B cell (primary cell): Measurements from ENCODE around the gene PPARD. TPM values are rescaled to one million over a fixed set of nuclear protein-coding genes. Genes with fewer than 3 reads are reported as not detected.

Experiments
- ATAC-seq: fragments of 200-7000 bp; cut with Tn5 transposase; one replicate; pipeline ENCODE4 v1.10.0; 2021; ENCODE audit warnings: low read depth, mild to moderate bottlenecking, moderate number of reproducible peaks, moderate library complexity
- CTCF ChIA-PET: fragments of 350-600 bp; sonication (Branson Sonifier 250); formaldehyde crosslinking; loops from one replicate; lab custom pipeline; 2021; ENCODE audit warnings: antibody characterized with exemption, inconsistent platforms; lab: Charles Lee
- POLR2A ChIA-PET: fragments of 350-600 bp; sonication (Branson Sonifier 250); formaldehyde crosslinking; loops from one replicate; lab custom pipeline; 2021; ENCODE audit warnings: antibody characterized with exemption; lab: Charles Lee
- DNase-seq: peaks from one replicate; pipeline ENCODE4 v3.0.0; 2013
- H2AFZ ChIP-seq: 2 replicates; pipeline ENCODE4 v1.6.1; 2012; ENCODE audit warnings: mild to moderate bottlenecking, low read depth, low read length; ENCODE audit not compliant: insufficient read depth, poor library complexity, severe bottlenecking
- H3K27ac ChIP-seq, 2 donors: 1 replicate in 1 of 2; 2 replicates in 1 of 2; pipeline ENCODE4 v1.5.1; 2012 to 2013; ENCODE audit warnings: low read length in 2 of 2, mild to moderate bottlenecking in 2 of 2, moderate library complexity in 1 of 2
- H3K27me3 ChIP-seq, 4 experiments: fragments of 200-600 bp in 1 of 4; sonication (generic) in 1 of 4; replicated peaks in 1 of 4; 1 replicate in 2 of 4; 2 replicates in 2 of 4; pipeline versions ENCODE4 v1.6.1 to v1.7.0; 2013 to 2016; ENCODE audit warnings: low read length in 3 of 4, mild to moderate bottlenecking in 2 of 4, mixed read lengths in 1 of 4, moderate library complexity in 1 of 4; ENCODE audit not compliant: insufficient read depth in 4 of 4, control insufficient read depth in 3 of 4; ENCODE audit errors: control extremely low read depth in 1 of 4
- H3K36me3 ChIP-seq, 2 experiments: replicated peaks in 1 of 2; 1 replicate in 1 of 2; 2 replicates in 1 of 2; pipeline versions ENCODE4 v1.6.1 to v1.7.1; 2013; ENCODE audit warnings: low read length in 1 of 2; ENCODE audit not compliant: insufficient read depth in 2 of 2, control insufficient read depth in 1 of 2; ENCODE audit errors: control extremely low read depth in 1 of 2, extremely low read depth in 1 of 2
- H3K4me1 ChIP-seq, 2 donors: fragments of 200-600 bp in 1 of 2; sonication (generic) in 1 of 2; 1 replicate in 1 of 2; 2 replicates in 1 of 2; pipeline versions ENCODE4 v1.5.1 to v1.6.1; 2013 to 2017; ENCODE audit warnings: low read length in 2 of 2; ENCODE audit not compliant: control insufficient read depth in 2 of 2, insufficient read depth in 2 of 2
- H3K4me2 ChIP-seq: replicated peaks from 2 replicates; pipeline ENCODE3; 2012; ENCODE audit warnings: mild to moderate bottlenecking, low read depth, low read length; ENCODE audit not compliant: poor library complexity, severe bottlenecking
- H3K4me3 ChIP-seq, 5 experiments: fragments of 200-600 bp in 1 of 5; sonication (generic) in 1 of 5; 1 replicate in 3 of 5; 2 replicates in 2 of 5; pipeline versions ENCODE4 v1.5.1 to v1.7.0; 2011 to 2016; ENCODE audit warnings: low read length in 4 of 5, mild to moderate bottlenecking in 4 of 5, low read depth in 2 of 5, control low read depth in 1 of 5, moderate library complexity in 1 of 5; ENCODE audit not compliant: insufficient read depth in 1 of 5; ENCODE audit errors: control extremely low read depth in 1 of 5, extremely low read depth in 1 of 5
- H3K79me2 ChIP-seq: fragments of 200-600 bp; sonication (generic); one replicate; pipeline ENCODE4 v1.6.0; 2016; ENCODE audit warnings: low read length; ENCODE audit not compliant: control insufficient read depth, insufficient read depth
- H3K9ac ChIP-seq: fragments of 200-600 bp; sonication (generic); 2 replicates; pipeline ENCODE4 v1.6.1; 2017; ENCODE audit warnings: mild to moderate bottlenecking, low read length, moderate library complexity
- H3K9me3 ChIP-seq, 3 donors: one replicate each; pipeline versions ENCODE4 v1.6.1 to v1.7.1; 2013; ENCODE audit warnings: low read length in 2 of 3; ENCODE audit not compliant: control insufficient read depth in 2 of 3, insufficient read depth in 1 of 3; ENCODE audit errors: control extremely low read depth in 1 of 3
- H4K20me1 ChIP-seq: 2 replicates; pipeline ENCODE4 v1.6.0; 2012; ENCODE audit warnings: mild to moderate bottlenecking, low read length; ENCODE audit not compliant: insufficient read depth, control insufficient read depth, poor library complexity, severe bottlenecking
- H3K27ac Mint-ChIP-seq: one replicate; pipeline ENCODE4 v1.8.0; 2021; ENCODE audit warnings: mixed read lengths
- H3K27me3 Mint-ChIP-seq: one replicate; pipeline ENCODE4 v1.8.0; 2021; ENCODE audit warnings: mixed read lengths
- H3K4me1 Mint-ChIP-seq: one replicate; pipeline ENCODE4 v1.8.0; 2021; ENCODE audit warnings: mixed read lengths
- H3K4me3 Mint-ChIP-seq: one replicate; pipeline ENCODE4 v1.8.0; 2021; ENCODE audit warnings: mixed read lengths
- H3K9me3 Mint-ChIP-seq: one replicate; pipeline ENCODE4 v1.8.0; 2022; ENCODE audit warnings: mixed read lengths; ENCODE audit not compliant: insufficient read depth
- CTCF ChIP-seq: fragments of 200-600 bp; IDR thresholded peaks from one replicate; pipeline ENCODE4 v1.8.0; 2022; ENCODE audit warnings: antibody characterized with exemption, mild to moderate bottlenecking
- EZH2 ChIP-seq: IDR thresholded peaks from 2 replicates; pipeline ENCODE4 v1.6.1; 2012; ENCODE audit warnings: borderline replicate concordance, low read depth, mild to moderate bottlenecking, moderate library complexity, low read length; ENCODE audit not compliant: insufficient read depth, poor library complexity, severe bottlenecking
- WGBS: methylation state at CpG from one replicate; pipeline ENCODE4 v1.1.5; 2013; ENCODE audit warnings: missing lambda C conversion rate; ENCODE audit not compliant: insufficient coverage; 5-methylcytosine and 5-hydroxymethylcytosine counted together
- intact Hi-C: fragments of 100-400 bp; cut with micrococcal nuclease; formaldehyde crosslinking; loops from one replicate; pipeline ENCODE4 v1.10.0; 2022
- polyA minus RNA-seq: library from RNA; depleted of rRNA, polyadenylated mRNA; stranded (reverse); fragments of >200 nt; gene quantifications from 2 replicates; pipeline ENCODE4 v1.2.3, GENCODE V29; 2012
- polyA plus RNA-seq: library from polyadenylated mRNA; depleted of rRNA; stranded (reverse); fragments of >200 nt; gene quantifications from 2 replicates; pipeline ENCODE4 v1.2.3, GENCODE V29; 2012
- total RNA-seq, 2 donors: library from RNA; stranded (reverse); fragments of 120-200 nt in 1 of 2; gene quantifications; 1 replicate in 1 of 2; 2 replicates in 1 of 2; pipeline versions ENCODE4 v1.2.3 to v1.2.4, GENCODE V29; 2013 to 2022

Gene PPARD
- total RNA-seq: 38.9 and 39.0 TPM in 2 replicates
- total RNA-seq (2013): 7.5 TPM
- polyA plus RNA-seq: 36.7 and 37.9 TPM in 2 replicates
- 11.1 and 16.1 TPM in 2 replicates for polyA minus RNA-seq

- Histone ChIP-seq H3K4me3 (peak within 1 kb of the TSS; percentile 48 to 92 (median 77)), H3K4me1 (peaks cover 39 to 49% of the 10 kb centered on the region in 2 donors)
- POLR2A ChIA-PET: interaction anchor here (1.2 to 3.0 kb wide), 3 partner anchors 107 to 126 kb away, joined by 5 to 21 read pairs (median 19); partner anchors contain the start of gene RPL10A
Observed at GRCh38 chr6:35342258-35343091, at the start of gene PPARD. TSS of gene PPARD (plus strand) at chr6:35342558. CDS start at chr6:35411088, 68,530 bp downstream.

More at GRCh38 chr6:35342258-35343091, at the start of gene PPARD:
- peak; percentile 99 for ATAC-seq
- peak; percentile 92 for TF ChIP-seq CTCF
- no peak for TF ChIP-seq EZH2
- Mint-ChIP-seq H3K27ac (peak within 1 kb of the TSS; percentile 95), H3K4me1 (peaks cover 55% of the 10 kb centered on the region), H3K27me3 (no peaks in the 10 kb centered on the region), H3K9me3 (no peaks in the 10 kb centered on the region), H3K4me3 (peak within 1 kb of the TSS; percentile 99)
- under 1% methylated on average over 75 of the region's 77 CpGs for WGBS
- Histone ChIP-seq H3K27me3 (no peaks in the 10 kb centered on the region), H3K4me2 (peak within 1 kb of the TSS; percentile 91), H2AFZ (peak within 1 kb of the TSS; percentile 60), H3K27ac (peak within 1 kb of the TSS; percentile 69 to 91), H3K36me3 (peaks cover 0 to 24% of the 10 kb centered on the region in 2 experiments), H3K9ac (peak within 1 kb of the TSS; percentile 76), H3K79me2 (peaks cover 58% of the 10 kb centered on the region), H4K20me1 (peaks cover 21% of the 10 kb centered on the region), H3K9me3 (no peaks in the 10 kb centered on the region)
- intact Hi-C loops: loop anchor here (1.0 to 10.0 kb wide), 5 partner anchors 16 to 126 kb away; partner anchors contain the start of genes DEF6 and RPL10A
- CTCF ChIA-PET: interaction anchor here (0.6 to 6.9 kb wide), 23 partner anchors 10 to 395 kb away, joined by 3 to 205 read pairs (median 4); partner anchors contain the start of genes DEF6, FANCE and RPL10A
- peak; percentile 97 for DNase-seq
